ENCODE results near the gene RNF224.
A peak's percentile ranks its signal among the peaks of the same experiment; 100 is the strongest.
"Not testable (repeated sequence)": the region's sequence is repeated elsewhere in the genome, so short reads cannot be mapped to it uniquely, and the experiment has no call there.

The RNF224 gene

GRCh38 chr9:137256362-137256761 lies 29.1 kb downstream of the RNF224 start:
- Histone ChIP-seq H3K9me3 (no peaks in the 10 kb centered on the region), H3K4me3 (peak overlapping the region; percentile 92), H3K36me3 (peaks cover 10 to 31% (median 12%) of the 10 kb centered on the region in 3 donors), H3K4me1 (peaks cover 0 to 26% (median 23%) of the 10 kb centered on the region in 4 donors), H3K27me3 (peaks cover 0 to 17% of the 10 kb centered on the region in 2 donors), H3K27ac (no peak overlapping the region)
- DNase-seq: no peak
- TF ChIP-seq, protein P1, sequence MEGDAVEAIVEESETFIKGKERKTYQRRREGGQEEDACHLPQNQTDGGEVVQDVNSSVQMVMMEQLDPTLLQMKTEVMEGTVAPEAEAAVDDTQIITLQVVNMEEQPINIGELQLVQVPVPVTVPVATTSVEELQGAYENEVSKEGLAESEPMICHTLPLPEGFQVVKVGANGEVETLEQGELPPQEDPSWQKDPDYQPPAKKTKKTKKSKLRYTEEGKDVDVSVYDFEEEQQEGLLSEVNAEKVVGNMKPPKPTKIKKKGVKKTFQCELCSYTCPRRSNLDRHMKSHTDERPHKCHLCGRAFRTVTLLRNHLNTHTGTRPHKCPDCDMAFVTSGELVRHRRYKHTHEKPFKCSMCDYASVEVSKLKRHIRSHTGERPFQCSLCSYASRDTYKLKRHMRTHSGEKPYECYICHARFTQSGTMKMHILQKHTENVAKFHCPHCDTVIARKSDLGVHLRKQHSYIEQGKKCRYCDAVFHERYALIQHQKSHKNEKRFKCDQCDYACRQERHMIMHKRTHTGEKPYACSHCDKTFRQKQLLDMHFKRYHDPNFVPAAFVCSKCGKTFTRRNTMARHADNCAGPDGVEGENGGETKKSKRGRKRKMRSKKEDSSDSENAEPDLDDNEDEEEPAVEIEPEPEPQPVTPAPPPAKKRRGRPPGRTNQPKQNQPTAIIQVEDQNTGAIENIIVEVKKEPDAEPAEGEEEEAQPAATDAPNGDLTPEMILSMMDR (IDR thresholded peaks at IDR 0.05): no peak
- intact Hi-C loops (cut with DNase I; ENCODE audit: low total_unique reads): no loop called here

DNA sequence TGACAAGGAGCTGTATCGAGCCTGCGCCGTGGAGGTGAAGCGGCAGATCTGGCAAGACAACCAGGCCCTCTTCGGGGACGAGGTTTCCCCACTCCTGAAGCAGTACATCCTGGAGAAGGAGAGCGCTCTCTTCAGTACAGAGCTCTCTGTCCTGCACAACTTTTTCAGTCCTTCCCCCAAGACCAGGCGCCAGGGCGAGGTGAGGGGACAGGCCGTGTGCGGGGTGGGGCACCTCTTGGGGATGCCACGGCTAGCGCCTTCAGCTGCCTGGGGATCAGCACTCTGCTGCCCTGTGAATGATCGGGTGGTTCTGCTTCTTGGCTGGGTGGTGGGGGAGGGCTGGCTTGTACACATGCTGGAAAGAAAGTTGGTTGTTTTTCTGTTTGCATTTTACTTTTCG lies 29.6 kb downstream of the RNF224 start:
- intact Hi-C loops (cut with DNase I; ENCODE audit: low total_unique reads): no loop called here
- Histone ChIP-seq H3K4me3 (peak overlapping the region; percentile 92), H3K4me1 (peaks cover 0 to 26% (median 23%) of the 10 kb centered on the region in 4 donors), H3K36me3 (peaks cover 10 to 31% (median 12%) of the 10 kb centered on the region in 3 donors), H3K27ac (no peak overlapping the region), H3K27me3 (peaks cover 0 to 12% of the 10 kb centered on the region in 2 donors), H3K9me3 (no peaks in the 10 kb centered on the region)
- DNase-seq: no peak
- TF ChIP-seq, protein P1 (IDR thresholded peaks at IDR 0.05): no peak

GRCh38 chr9:137262173-137262908 lies 35.0 kb downstream of the RNF224 start:
- H3K4me3 ChIP-seq; H3K27ac ChIP-seq; intact Hi-C loops (cut with DNase I; ENCODE audit: low total_unique reads); H3K27me3 ChIP-seq; H3K4me1 ChIP-seq; DNase-seq; H3K9me3 ChIP-seq: not testable (repeated sequence)
- peaks cover 30 to 67% (median 51%) of the 10 kb centered on the region in 3 donors for H3K36me3 ChIP-seq
- TF ChIP-seq, protein P1 (IDR thresholded peaks at IDR 0.05): peak; percentile 38 to 44

DNA sequence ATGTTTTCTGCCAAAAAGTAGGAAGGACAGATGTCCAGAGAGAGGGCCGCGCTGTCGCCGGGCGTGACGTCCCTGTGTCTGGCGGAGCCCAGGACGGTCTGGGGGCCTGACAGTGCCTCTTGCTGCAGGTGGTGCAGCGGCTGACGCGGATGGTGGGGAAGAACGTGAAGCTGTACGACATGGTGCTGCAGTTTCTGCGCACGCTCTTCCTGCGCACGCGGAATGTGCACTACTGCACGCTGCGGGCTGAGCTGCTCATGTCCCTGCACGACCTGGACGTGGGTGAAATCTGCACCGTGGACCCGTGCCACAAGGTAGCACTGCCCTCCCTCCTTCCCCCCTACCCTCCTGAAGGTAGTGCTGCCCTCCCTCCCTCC lies 35.6 kb downstream of the RNF224 start:
- intact Hi-C loops (cut with DNase I; ENCODE audit: low total_unique reads): no loop called here
- TF ChIP-seq, protein P1 (IDR thresholded peaks at IDR 0.05): no peak
- Histone ChIP-seq H3K4me1 (peaks cover 0 to 2% (median under 1%) of the 10 kb centered on the region in 4 donors), H3K27me3 (no peaks in the 10 kb centered on the region), H3K4me3 (no peak overlapping the region), H3K36me3 (peaks cover 30 to 69% (median 56%) of the 10 kb centered on the region in 3 donors), H3K9me3 (no peaks in the 10 kb centered on the region), H3K27ac (no peak overlapping the region)
- no peak for DNase-seq

GRCh38 chr9:137263506-137263905 lies 36.2 kb downstream of the RNF224 start:
- no peak for DNase-seq
- TF ChIP-seq, protein P1 (IDR thresholded peaks at IDR 0.05): no peak
- H3K27ac ChIP-seq: no peak overlapping the region
- no peaks in the 10 kb centered on the region for H3K27me3 ChIP-seq
- intact Hi-C loops (cut with DNase I; ENCODE audit: low total_unique reads): no loop called here
- peaks cover 0 to 9% (median 5%) of the 10 kb centered on the region in 4 donors for H3K4me1 ChIP-seq
- H3K9me3 ChIP-seq: no peaks in the 10 kb centered on the region
- no peak overlapping the region for H3K4me3 ChIP-seq
- H3K36me3 ChIP-seq: peaks cover 30 to 65% (median 58%) of the 10 kb centered on the region in 3 donors

All from tibial artery (tissue), 4 donors.